DMS153 treated with DMSO at 0.1 percent for 48 hours (cell line): ENCODE results near the gene ANXA1.

Experiments
- DNase-seq: peaks from one replicate; lab custom pipeline; 2025; ENCODE audit not compliant: unreplicated experiment; lab: John Stamatoyannopoulos, UW

The ANXA1 gene

DNA sequence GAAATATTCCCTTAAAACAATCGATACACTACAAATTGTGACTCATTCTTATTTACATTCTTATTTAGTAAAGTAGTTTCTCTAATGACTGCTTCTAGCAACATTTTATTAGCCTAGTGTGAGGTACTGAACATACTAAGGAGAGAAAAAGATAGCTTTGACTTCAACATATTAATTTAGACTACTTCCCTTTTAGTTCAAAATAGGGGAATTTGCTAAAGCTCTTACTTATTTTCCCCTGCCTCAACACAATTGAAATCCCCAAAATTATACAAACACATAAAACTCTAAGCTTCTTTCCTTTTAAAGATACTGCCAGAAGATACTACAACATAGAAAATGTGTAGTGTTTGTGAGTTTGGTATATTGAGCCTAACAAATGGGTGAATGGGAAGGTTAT lies 55.2 kb downstream of the ANXA1 start:
- no peak for DNase-seq

DNA sequence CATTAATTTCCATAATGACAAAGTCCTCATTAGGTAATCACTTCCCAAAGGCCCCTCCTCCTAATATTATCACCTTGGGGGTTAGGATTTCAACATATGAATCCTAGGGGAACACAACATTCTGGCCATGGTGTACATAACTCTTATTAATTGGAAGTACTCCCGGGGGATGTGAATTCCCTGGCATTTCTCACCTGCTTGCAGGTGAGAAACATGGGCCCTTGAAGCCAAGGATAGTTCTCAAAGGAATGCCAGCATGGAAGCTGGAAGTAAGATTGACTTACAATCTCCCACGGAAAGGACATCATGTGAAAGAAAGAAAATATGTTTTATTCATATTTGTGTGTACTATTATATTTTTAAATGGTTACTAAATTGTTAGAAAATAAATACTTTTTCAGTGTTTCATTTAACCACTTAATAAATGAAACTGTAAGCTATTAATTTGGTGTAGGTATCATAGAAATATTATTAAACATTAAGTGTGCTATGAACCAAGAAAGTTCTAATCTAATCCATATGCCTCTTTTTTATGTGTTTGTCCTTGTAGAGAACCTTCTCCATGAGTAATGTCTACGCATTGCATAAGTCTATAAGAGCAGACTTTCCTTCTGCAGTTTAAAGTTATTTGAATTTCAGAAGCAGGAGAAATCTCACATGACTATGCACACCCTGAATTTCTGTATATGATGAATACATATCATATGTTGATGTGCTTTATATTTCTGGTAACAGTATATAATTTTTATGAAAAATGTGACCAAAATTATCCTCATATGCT lies 59.4 kb downstream of the ANXA1 start:
- no peak for DNase-seq

GRCh38 chr9:73213300-73213699 lies 61.6 kb downstream of the ANXA1 start:
- DNase-seq = no peak

DNA sequence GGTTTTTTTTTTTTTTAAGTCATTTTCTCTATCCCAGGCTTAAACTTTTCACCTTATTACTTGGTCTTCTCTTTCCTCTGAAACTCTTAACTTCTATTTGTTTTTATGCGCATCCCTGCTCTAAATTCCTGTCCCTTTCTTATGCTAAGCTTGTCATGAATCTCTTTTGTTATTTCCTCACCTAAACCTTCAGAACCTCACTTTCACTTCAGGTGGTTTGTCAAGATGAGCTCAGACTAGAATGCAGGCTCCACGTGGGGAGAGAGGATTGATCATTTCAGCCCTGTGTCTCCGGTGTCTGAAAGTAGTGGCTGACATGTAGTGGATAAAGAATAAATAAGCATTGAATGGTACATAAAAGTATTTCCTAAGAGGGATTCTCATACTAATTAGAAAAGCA lies 63.6 kb downstream of the ANXA1 start:
- no peak for DNase-seq

GRCh38 chr9:73216100-73216499 lies 64.4 kb downstream of the ANXA1 start:
- no peak for DNase-seq
